DMS79 treated with DMSO at 0.1 percent for 48 hours (cell line): ENCODE results near the gene USP30.

Experiments
- DNase-seq: peaks from one replicate; lab custom pipeline; 2025; lab: John Stamatoyannopoulos, UW

Gene USP30

DNA sequence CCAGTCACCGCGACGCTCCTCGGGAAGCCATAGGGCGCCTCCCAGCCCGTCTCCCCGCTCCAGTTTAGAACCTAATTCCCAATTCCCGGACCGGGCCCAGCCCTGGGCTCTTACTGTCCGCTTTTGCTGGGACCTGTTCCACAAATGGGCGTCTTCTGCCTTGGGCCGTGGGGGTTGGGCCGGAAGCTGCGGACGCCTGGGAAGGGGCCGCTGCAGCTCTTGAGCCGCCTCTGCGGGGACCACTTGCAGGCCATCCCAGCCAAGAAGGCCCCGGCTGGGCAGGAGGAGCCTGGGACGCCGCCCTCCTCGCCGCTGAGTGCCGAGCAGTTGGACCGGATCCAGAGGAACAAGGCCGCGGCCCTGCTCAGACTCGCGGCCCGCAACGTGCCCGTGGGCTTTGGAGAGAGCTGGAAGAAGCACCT lies 45.8 kb downstream of the USP30 start:
- peak; percentile 43 for DNase-seq

DNA sequence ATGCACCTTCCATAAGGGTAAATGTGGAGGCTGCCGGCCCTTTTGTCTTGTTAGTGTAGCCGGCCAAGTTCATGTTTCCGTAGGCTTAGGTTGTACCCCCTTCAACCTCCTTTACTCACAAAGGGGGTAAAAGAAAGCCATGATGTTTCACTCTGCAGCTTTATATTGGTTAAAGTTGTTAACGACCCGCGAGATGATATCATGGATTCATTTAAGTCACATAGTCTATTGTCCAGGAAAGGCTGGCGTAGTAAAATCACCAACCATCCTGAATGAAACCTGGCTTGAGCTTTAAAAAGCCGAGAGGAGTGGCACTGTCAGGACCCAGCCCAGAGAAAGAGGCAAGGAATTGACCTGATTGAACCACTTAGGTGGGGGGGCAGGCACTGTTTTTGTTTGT lies 46.3 kb downstream of the USP30 start:
- DNase-seq: no peak

DNA sequence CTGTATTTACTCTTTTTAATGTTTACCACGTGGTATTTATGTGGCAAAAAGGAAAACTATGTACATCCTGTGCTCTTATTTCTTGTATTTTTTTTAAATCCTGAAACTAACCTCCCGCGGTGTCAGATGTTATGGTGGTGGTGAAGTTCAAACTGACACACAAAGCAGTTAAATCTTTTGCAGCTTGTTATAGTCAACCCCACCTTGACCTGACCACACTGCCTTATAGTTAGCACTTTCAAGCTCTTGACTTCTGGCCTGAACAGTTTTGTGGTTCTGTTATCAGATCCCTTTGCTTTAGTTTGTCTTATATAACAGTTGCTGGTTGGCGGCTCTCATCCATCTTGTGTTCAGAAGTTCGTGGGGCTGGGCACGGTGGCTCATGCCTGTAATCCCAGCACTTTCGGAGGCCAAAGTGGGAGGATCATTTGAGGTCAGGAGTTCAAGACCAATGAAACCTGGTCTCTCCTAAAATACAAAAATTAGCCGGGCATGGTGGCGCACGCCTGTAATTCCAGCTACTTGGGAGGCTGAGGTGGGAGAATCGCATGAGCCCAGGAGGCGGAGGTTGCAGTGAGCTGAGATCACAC lies 47.1 kb downstream of the USP30 start:
- no peak for DNase-seq

DNA sequence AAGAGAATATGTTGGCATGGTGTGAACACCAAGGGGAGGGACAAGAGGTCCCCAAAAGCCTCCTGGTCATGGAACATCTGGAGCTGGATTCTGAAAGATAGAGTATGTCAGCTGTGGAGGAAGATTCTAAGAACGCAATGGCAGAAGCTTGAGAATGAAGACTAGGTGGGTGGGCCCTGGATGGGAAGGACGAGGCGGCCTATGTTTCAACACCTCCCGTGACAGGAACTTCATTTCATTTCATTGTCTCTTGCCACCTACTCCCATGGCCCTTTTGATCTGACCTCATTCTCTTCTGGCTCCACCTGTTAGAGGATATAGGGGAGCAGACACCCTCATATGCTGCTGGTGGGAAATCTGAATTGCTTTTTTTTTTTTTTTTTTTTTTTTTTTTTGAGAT lies 48.4 kb downstream of the USP30 start:
- DNase-seq: no peak

DNA sequence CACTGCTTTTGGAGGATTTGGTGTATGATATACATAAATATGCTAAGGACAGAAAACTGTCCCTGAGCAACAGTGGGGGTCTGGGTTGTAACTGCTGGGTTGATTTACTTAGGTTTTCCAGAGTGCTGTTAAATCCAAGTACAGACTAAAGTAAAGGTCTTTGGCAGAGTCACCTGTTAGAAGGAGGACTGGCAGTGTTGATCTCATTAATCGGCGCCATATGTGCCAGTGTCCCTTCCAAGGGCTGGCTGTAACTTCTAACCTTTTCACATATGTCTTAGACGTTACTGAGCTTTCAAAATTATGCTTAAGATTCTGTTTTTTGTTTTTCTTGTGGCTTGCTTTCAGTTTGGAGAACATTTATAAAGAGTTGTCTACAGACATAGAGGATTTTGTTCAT lies 50.1 kb downstream of the USP30 start:
- no peak for DNase-seq

DNA sequence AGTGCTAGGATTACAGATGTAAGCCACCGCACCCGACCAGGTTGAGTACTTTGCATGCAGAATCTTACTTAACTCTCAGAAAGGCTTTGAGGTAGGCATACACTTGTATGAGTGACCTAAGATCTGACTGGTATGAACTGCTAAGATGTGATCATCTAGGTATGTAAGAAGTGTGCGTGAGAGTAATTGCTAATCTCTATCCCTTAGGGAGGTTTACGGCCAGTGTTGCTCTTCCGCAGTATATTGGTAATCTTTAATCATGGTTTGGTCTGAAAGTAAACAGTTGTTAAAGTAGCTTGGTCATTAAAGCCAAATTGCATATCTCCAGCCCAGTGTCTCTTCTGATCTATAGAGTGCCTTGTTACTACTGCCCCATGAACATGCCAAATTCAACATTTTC lies 52.8 kb downstream of the USP30 start:
- no peak for DNase-seq

DNA sequence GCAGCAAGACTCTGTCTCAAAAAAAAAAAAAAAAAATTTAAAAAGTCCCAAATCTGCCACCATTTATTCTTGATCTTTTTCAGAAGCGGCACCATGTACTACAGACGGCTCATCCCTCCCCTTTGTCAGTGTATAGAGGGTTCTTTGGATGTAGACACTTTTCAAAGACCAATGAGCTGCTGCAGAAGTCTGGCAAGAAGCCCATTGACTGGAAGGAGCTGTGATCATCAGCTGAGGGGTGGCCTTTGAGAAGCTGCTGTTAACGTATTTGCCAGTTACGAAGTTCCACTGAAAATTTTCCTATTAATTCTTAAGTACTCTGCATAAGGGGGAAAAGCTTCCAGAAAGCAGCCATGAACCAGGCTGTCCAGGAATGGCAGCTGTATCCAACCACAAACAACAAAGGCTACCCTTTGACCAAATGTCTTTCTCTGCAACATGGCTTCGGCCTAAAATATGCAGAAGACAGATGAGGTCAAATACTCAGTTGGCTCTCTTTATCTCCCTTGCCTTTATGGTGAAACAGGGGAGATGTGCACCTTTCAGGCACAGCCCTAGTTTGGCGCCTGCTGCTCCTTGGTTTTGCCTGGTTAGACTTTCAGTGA lies 57.5 kb downstream of the USP30 start:
- DNase-seq: no peak

DNA sequence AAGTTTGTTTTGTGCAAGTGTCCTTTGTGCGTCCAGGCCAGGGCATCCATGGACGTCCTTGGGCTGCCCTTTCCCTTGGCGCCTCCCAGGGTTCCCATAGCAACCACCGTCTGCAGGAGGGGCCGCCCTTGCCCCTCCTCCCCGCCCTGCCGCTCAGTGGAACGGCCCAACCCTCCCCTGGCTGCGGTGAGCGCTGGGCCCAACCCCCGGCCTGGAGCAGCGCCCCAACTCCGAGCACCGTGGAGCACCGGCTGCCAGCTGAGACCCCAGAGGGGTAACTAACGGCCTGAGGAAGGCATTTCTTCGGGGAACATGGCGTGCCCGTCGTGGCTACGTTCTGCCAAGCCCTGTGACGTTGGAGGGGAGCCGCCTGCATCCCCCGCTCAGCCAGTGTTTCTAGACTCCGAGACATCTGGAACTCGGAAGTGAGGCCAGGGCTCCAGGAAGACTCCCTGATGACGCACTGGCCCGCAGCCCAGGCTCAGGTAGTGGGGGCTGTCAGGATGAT lies 58.7 kb downstream of the USP30 start:
- no peak for DNase-seq

DNA sequence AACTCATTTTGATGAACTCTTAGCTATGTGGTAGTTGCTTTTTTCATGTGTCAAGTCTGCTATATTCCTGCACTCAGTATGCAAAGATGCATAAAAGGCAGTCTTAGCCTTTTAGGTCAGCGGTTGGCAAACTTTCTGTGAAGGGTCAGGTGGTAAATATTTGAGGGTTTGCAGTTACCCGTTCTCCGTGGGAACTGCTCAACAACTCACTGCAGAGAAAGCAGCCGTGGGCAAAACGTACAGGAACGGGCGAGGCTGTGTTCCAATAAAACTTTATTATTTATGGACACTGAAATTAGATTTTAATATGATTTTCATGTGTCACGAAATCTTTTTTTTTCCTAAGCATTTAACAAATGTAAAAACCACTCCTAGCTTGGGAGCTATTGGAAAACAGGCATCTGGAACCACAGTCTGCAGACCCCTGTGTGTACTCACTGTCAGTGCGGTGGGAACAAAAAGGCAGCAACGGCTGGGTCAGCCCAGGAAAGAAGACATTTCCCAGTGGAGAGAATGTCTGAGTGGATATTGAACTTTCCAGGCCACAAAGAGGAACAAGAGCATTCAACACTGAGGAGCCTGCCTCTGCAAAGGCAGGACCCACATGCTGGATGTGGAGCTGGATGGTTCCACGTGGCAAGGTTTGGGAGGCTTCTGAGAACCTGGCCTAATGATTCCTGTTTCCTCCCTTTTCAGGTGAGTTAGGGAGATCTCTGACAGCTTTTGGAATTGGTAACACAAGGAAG lies 60.5 kb downstream of the USP30 start:
- DNase-seq: no peak

DNA sequence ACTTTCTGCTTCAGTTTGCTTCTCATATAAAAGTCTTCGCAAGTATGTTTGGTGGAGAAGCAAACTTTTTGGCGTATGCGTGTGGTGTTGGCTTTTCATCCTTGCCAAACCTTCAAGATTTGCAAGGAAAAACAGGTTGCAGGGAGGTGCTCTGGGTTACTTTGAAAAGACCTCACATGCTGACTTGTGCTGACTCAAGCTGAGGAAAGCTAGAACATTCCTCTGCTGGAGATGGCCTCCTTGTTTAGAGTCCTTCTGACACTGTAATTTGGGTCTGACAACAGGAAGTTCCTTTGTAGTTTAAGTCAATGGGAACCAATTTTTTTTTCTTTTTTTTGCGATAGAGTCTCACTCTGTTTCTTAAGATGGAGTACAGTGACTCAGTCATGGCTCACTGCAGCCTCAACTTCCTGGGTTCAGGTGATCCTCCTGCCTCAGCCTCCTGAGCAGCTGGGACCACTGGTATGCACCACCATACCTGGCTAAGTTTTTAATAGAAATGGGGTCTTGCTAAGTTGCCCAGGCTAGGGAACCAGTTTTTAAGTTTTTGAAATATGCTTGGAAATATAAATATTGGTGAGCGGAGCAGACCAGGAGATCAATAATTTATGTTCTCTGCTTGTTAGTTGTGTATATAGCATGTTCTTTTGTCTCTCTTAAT lies 61.4 kb downstream of the USP30 start:
- no peak for DNase-seq

DNA sequence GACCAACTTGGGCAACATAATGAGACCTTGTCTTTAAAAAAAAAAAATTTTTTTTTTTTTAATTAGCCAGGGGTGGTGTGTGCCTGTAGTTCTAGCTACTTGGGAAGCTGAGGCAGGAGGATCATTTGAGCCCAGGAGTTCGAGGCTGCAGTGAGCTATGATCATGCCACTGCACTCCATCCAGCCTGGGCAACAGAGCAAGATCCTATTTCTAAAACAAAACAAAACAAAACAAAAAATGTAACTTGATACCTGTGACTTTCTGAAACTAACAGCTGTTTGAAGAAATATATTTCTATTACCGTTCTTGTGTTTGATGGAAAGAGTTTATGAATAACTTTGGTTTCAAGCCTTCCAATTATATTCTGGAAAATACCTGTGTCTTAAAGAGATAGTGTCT lies 62.3 kb downstream of the USP30 start:
- no peak for DNase-seq

DNA sequence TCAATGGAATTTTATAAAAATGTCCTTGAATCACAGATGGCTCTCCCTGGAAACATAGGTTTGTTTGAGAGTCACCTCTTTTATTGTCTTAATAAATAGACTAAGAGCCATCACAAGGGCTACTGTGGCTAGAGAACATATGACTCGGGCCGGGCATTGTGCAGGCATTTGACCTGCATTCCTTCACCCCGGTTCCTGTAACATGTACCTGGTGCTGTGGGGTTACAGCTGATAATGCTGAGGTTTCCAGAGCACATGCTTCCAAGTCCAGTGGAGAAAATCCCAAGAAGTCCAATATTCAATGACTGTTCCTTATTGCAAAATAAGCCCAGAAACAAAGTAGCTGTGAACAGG lies 63.0 kb downstream of the USP30 start:
- DNase-seq: no peak

DNA sequence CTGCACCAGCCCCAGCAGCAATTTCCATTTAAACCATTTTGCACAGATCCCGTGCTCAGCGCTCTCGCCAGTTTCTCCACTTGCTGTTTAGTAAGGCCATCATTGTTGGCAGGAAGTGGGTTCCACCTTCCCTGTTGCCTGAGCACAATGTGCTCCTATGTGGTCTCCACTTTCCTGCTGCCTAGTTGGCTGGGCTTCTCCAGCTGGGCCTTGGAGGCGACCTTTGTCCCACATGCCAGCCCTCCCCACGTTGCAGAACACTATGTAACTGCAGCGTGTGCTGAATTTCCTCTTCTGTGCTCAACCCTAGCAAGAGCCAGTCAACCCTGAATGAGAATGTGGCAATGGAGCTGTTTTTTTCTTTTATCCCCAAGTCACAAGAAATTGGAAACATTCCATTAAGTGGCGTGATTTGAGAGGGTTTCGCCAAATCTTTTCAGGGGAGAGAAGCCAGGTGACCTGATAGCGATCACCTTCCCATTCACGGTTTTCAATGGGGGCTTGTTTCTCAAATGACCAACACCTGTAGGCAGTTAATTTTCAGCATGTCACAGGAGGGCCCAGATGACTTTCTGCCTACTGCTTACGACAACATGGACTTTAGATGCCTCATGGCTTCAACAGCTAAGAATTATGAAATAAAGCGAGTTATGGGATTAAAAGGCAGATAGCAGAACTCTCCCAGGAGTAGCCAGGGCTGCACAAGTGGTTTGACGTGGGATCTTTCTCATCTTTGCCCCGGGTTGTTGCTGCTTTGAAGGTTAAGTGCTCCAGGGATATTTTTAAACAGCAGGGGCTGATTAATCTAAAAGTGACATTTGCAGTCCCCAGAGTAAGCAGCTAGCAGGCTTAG lies 63.6 kb downstream of the USP30 start, which contains the start of gene ACACB:
ACACB (plus strand) TSS at position 830 of the 853 bp plus-strand sequence. CDS start 22,819 bp downstream, outside the sequence.
- peak; percentile 12 for DNase-seq

DNA sequence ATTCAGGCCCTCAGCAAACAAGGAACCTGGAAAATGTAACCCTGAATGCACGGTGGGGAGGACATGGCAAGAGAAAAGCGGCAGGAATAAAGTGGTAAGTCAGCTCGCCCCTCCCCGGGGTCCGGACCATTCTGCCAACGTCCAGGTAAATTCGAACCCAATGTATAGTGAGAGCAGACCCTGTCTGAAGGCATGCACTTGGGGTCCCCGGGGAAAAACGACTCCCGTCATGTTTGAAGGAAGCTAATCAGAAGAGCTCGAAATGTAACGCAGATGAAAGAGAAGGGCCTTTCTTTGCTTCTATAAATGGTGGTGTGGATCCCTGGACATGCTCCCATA lies 64.2 kb downstream of the USP30 start:
- no peak for DNase-seq

DNA sequence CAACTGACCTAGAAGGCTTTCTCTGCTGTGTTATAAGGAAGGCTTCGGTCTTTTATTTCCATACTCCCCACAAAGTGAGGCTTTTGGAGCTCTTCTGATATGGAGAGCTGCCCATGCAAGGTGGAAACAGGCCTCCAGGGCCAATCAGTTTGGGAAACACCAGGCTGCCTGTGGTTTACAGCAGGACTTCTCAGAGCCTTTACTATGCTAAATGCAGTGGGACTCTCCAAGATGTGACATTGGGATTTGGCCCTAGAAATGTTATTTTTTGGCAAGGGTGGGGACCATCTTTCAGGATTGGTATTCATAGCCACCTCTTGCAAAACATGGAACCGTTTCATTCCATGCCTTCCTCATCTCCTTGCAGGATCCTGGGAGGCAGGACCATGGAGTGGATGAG lies 67.7 kb downstream of the USP30 start:
- no peak for DNase-seq

DNA sequence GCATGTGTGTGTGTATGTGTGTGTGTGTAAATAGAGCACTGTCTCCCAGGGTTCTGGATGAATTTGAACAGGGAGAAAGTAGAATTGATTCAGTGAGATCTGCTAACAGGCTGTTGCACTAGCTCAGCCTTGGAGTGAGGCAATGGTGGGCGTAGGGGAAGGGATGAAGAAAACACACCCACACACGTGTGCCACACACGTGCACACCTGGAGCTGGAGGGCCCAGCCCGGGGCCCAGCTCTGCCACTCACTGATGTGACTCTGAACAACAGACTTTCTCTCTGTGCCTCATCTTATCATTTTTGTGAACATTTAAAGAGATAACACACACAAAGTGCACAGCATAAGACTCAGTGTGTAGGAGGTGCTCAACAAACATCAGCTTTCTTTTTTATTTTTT lies 68.2 kb downstream of the USP30 start:
- no peak for DNase-seq

DNA sequence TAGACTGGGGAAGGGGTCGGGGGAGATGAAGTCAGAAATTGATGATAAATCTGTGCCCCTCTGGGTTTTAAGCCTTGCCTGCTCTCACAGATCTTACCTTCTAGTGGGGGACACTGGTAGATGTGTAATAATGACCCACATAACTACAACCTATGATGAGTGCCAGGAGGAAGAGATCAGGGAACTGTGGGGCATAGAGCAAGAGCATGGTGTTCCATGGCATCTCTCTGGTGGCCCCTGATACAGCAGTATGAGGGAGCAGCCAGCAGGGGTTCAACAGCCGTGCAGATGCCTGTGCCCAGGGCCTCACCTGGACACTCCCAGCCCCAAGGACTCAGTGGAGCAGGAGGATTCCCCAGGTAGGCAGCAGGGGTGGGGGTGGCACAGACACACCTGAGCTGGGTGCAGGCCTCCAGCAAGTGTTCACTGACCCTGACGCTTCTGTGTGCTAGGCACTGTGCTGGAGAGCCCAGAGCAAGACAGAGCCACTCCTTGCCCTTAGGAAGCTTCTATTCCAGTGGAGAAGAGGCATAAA lies 69.0 kb downstream of the USP30 start:
- DNase-seq: no peak

DNA sequence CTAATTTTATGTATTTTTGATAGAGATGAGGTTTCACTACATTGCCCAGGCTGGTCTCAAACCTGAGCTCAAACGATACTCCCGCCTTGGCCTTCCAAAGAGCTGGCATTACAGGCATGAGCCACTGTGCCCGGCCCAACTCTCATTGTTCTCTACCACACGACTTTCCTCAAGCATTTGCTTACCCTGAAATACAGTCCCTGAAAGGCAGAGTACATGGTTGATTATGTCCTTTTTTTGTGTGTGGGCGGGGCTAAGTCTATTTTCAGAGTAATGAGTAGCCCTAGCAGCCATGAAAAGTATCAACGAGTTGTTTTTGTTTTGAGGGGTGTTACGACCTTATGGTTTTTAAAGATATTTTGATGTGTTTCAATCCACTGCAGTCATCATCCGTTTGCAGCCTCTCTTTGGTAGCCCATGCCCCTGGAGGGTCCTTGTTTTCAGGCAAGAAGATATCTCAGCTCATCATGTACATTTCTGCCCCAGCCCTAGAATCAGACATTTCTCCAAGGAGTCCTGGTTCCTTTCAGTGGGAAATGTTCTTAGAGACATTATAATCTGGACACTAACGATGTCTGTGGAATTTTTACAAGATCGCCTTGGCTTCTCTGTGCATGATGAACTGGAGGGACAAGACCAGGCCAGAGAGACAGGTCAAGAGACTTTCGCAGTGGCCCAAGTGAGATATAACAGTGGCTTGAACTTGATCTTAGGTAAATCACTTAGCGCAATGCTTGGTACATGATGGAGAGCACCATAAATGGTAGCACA lies 72.7 kb downstream of the USP30 start:
- no peak for DNase-seq

DNA sequence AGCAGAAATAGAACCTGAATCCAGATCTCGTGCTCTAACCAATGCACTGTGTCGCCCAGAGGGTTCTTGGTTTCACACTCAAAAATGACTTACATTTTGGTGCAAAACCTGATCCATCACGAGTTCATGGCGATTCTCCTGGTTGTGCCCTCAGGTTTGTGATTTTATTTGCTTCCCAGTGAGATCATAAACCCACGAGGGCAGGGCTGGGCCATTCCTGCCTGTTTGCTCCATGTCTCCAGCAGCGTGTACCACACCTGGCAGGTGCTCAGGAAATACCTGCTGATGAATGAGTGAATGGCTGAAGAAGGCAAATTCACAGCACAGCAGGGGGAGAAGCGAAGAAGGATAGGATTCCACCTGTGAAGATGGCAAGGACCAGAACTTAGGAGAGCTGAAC lies 73.4 kb downstream of the USP30 start:
- DNase-seq: no peak

DNA sequence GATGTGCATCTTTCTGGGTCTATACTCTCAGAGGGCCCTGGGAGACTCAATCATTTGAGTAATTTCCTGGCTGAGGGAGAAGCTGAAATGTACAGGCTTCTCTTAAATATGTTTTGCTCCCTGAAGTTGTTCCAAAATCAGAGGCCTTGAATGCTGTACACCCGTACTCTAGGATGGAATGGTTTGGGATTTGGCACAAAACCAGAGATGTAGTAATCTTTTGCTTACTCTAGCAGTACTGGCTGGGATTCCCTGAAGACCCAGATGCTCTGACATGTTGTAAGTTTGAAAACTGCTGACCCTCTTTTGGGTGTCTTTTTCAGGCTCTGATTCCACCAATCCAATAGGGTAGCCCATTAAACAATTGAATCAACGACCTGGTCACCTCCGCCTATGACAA lies 74.4 kb downstream of the USP30 start:
- DNase-seq: no peak
